GM12874 (cell line): ENCODE data around the gene SSBP1.

Experiments
- CTCF ChIP-seq: IDR thresholded peaks from 2 replicates; pipeline ENCODE4 v1.5.1; 2011; ENCODE audit warnings: low read depth, mild to moderate bottlenecking, control low read depth, low read length, moderate library complexity; ENCODE audit not compliant: insufficient read depth

SSBP1 gene

DNA sequence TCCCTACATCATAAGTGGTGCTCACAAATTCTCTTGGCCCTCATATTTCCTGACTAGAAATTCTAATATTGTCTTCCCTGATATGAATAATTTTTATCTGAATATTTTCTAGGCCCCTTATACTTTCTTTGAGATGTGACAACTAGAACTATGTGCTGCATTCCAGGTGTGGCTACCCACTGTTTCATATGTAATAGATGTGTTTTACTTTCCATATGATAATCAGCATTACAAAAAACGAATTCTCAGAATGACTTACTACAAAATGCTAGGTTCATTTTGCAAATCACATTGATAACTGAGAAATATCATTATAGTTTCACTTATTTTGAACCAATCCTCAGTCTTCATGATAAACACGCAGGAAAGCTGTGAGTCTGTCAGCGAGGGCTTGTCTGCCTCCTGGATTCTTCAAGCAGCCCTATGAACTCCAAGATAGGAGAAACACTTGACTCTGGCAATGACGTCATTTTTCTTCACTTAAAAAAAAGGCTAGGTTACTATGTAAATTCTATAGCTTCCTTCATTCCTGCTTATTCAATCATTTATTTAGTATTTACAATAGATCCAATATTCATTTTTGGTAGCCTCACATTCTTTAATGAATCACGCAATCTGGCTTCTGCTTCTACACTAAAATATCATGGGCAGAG, 25.4 kb upstream of the SSBP1 start:
- no peak for TF ChIP-seq CTCF

- TF ChIP-seq CTCF = no peak
Measured at GRCh38 chr7:141713890-141714289, 24.3 kb upstream of the SSBP1 start.

DNA sequence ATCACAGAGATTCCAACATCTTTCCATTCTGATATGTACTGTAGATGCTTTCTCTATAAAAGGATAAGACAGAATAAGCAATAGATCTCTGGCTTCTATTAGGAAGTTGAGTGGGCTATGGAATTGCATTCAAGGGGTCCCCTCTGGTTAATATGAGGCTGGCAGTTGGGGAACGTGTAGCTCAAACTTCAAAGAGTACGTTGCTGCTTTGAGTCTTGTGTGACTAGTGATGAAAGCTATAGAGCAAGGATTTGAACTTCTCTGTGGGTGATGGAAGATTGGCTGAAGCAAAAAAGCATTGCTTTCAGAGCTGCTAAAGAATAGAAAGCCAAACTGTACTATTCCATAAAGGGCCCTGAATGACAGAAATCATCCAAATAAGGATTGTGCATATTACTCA, 23.6 kb upstream of the SSBP1 start:
- no peak for TF ChIP-seq CTCF

DNA sequence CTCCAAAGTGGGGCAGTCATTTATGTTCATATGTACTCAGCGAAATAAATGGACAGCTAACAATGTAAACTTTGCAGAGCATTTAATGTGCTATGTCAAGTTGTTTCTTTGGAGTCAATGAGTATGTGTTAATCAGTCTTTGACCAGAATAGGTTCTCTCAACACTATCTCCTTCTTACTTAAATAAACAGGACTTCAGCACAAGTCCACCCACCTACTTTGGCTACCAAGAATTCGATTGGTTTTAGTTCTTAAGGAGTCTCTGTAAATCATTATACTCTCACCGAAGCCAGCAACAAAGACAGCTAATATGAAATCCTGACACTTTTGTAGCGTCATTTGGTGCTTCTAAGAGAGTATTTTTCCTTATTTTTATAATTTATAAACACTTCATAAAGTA, 23.1 kb upstream of the SSBP1 start:
- TF ChIP-seq CTCF = no peak

DNA sequence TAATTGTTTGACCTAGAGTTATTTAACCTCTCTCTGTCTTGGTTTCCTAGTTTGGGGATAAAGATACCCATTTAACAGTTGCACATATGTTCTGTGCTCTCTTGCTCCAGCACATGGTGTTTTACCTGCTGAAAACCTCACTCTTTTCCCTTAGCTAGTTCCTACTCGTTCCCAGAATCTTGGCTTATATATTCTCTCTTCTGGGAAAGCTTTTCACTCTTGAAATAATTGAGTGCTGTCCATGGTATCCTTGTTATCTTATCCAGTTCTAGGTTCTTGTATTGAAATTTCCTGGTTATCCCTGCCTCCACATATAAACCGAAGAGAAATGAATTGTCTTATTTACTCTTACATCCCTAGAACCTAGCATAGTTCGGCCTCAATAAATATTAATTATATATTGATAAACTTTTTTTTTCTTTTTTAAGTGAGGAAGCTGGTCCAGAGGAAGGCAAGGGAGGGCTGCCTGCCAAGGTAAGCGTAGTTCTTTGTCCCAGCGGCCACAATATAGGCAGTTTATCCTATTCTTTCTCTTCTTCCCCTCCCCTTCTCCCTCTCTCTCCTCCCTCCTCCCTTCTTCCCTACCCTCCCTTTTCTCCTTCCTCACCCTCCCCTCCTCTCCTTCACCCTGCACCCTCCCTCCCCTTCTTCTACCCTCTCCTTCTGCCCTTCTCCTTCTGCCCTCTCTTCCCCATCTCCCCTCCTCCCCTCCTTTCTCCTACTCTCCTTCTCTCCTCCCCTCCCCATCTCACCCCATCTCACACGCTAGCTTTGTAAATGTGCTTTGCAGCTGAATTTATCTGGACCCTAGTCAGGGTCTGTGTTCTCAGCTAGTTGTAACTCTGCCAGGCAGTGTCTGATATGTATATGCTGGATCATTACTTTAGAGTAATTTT, 22.1 kb upstream of the SSBP1 start:
- no peak for TF ChIP-seq CTCF

GRCh38 chr7:141717450-141717849, 20.7 kb upstream of the SSBP1 start:
- TF ChIP-seq CTCF = no peak

DNA sequence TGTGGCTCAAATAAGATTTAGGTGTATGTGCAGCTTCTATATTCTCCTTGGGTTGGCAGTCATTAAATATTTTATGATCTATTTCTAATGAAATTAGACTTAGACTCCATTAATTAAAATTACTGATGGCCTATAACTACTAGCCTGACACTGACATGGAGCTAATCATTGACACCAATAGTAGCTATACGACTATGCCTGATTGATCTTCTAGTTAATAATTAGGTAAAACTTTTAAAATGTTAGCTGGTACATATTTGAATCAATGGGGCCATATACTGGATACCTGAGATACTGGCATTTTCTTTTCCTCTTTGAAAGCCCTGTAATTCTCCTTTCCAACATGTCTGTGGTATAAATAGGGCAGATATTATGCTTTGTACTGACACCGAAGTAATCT, 15.6 kb upstream of the SSBP1 start:
- no peak for TF ChIP-seq CTCF
